ACHN (cell line): Measurements from ENCODE around the gene EPHA6.
A peak's percentile ranks its signal among the peaks of the same experiment; 100 is the strongest.

Source experiments
- DNase-seq: peaks from one replicate; pipeline ENCODE4 v3.0.0-alpha.2; 2015
- in situ Hi-C: cut with HindIII; loops from 2 replicates; pipeline ENCODE4 v1.10.0; 2017; ENCODE audit warnings: low sequenced_read_pairs, low pct_ligation_motif_present, low pct_unique_long_range_greater_than_20kb

EPHA6 gene

GRCh38 chr3:97108136-97108535, 293.7 kb downstream of the EPHA6 start:
- no peak for DNase-seq

GRCh38 chr3:97111244-97111643, 296.9 kb downstream of the EPHA6 start:
- in situ Hi-C loops: no loop called here
- DNase-seq: no peak

More at GRCh38 chr3:97108136-97108535, 293.7 kb downstream of the EPHA6 start:
- in situ Hi-C loops: no loop called here

- in situ Hi-C loops: no loop called here
- DNase-seq: no peak
These were observed 307.0 kb downstream of the EPHA6 start for GRCh38 chr3:97121386-97121785.

- DNase-seq: no peak
These were observed 311.6 kb downstream of the EPHA6 start for GRCh38 chr3:97125902-97126499.

GRCh38 chr3:97131476-97131875, 317.1 kb downstream of the EPHA6 start:
- no peak for DNase-seq
- in situ Hi-C loops: no loop called here

More at GRCh38 chr3:97125902-97126499, 311.6 kb downstream of the EPHA6 start:
- in situ Hi-C loops: no loop called here

- DNase-seq: peak; percentile 22
- in situ Hi-C loops: no loop called here
These were observed 324.6 kb downstream of the EPHA6 start for GRCh38 chr3:97138914-97139541.

- no peak for DNase-seq
- in situ Hi-C loops: no loop called here
These were observed 334.5 kb downstream of the EPHA6 start for GRCh38 chr3:97148931-97149330.

- no peak for DNase-seq
- in situ Hi-C loops: no loop called here
These were observed 346.8 kb downstream of the EPHA6 start for GRCh38 chr3:97161169-97161568.

- DNase-seq: no peak
- in situ Hi-C loops: no loop called here
These were observed 362.8 kb downstream of the EPHA6 start for GRCh38 chr3:97177242-97177641.

- DNase-seq: no peak
- in situ Hi-C loops: no loop called here
These were observed 367.3 kb downstream of the EPHA6 start for GRCh38 chr3:97181704-97182103.

- in situ Hi-C loops: no loop called here
- DNase-seq: no peak
These were observed 373.4 kb downstream of the EPHA6 start for GRCh38 chr3:97187771-97188170.

- in situ Hi-C loops: no loop called here
- no peak for DNase-seq
These were observed 375.4 kb downstream of the EPHA6 start for GRCh38 chr3:97189835-97190234.

- no peak for DNase-seq
- in situ Hi-C loops: no loop called here
These were observed 382.7 kb downstream of the EPHA6 start for GRCh38 chr3:97197083-97197482.

GRCh38 chr3:97197830-97198229, 383.4 kb downstream of the EPHA6 start:
- in situ Hi-C loops: no loop called here
- no peak for DNase-seq

GRCh38 chr3:97200387-97200786, 386.0 kb downstream of the EPHA6 start:
- in situ Hi-C loops: no loop called here
- no peak for DNase-seq

GRCh38 chr3:97201814-97202213, 387.4 kb downstream of the EPHA6 start:
- in situ Hi-C loops: no loop called here
- DNase-seq: no peak

GRCh38 chr3:97228966-97229365, 414.6 kb downstream of the EPHA6 start:
- no peak for DNase-seq
- in situ Hi-C loops: no loop called here

- no peak for DNase-seq
- in situ Hi-C loops: no loop called here
These were observed 416.1 kb downstream of the EPHA6 start for GRCh38 chr3:97230486-97230885.

- DNase-seq: no peak
- in situ Hi-C loops: no loop called here
These were observed 418.1 kb downstream of the EPHA6 start for GRCh38 chr3:97232393-97233034.

GRCh38 chr3:97235179-97235578, 420.8 kb downstream of the EPHA6 start:
- DNase-seq: no peak
- in situ Hi-C loops: no loop called here
